ENCODE results near the gene AAK1. TPM values are rescaled to one million over a fixed set of nuclear protein-coding genes. Genes with fewer than 3 reads are reported as not detected.
"Not testable (repeated sequence)": the region's sequence is repeated elsewhere in the genome, so short reads cannot be mapped to it uniquely, and the experiment has no call there.

The AAK1 gene
- polyA plus RNA-seq, 1 donor from 2014 or later = 6.0 TPM

GRCh38 chr2:69570474-69570873, 73.1 kb downstream of the AAK1 start:
- Mint-ChIP-seq H3K9me3 (no peaks in the 10 kb centered on the region), H3K4me1 (peaks cover 0 to 1% (median 0%) of the 10 kb centered on the region in 3 donors), H3K27ac (no peak overlapping the region), H3K27me3 (peaks cover 5% of the 10 kb centered on the region), H3K36me3 (no peaks in the 10 kb centered on the region), H3K4me3 (no peak overlapping the region)

GRCh38 chr2:69567909-69568300, 75.6 kb downstream of the AAK1 start:
- Mint-ChIP-seq H3K4me1 (peaks cover 0 to 1% (median 0%) of the 10 kb centered on the region in 3 donors), H3K27ac (no peak overlapping the region), H3K27me3 (peaks cover 9% of the 10 kb centered on the region), H3K9me3 (no peaks in the 10 kb centered on the region), H3K36me3 (no peaks in the 10 kb centered on the region), H3K4me3 (no peak overlapping the region)

- Mint-ChIP-seq H3K4me1 (peaks cover 0 to 1% (median 0%) of the 10 kb centered on the region in 3 donors), H3K27me3 (peaks cover 13% of the 10 kb centered on the region), H3K27ac (no peak overlapping the region), H3K4me3 (no peak overlapping the region), H3K36me3 (no peaks in the 10 kb centered on the region), H3K9me3 (no peaks in the 10 kb centered on the region)
These were observed 76.2 kb downstream of the AAK1 start for GRCh38 chr2:69567157-69567908.

GRCh38 chr2:69566669-69567068, 76.9 kb downstream of the AAK1 start:
- peaks cover 14% of the 10 kb centered on the region for H3K27me3 Mint-ChIP-seq
- H3K4me1 Mint-ChIP-seq = peaks cover 0 to 1% (median 0%) of the 10 kb centered on the region in 3 donors
- no peaks in the 10 kb centered on the region for H3K36me3 Mint-ChIP-seq
- H3K27ac Mint-ChIP-seq = no peak overlapping the region
- H3K9me3 Mint-ChIP-seq = no peaks in the 10 kb centered on the region
- H3K4me3 Mint-ChIP-seq = no peak overlapping the region

- Mint-ChIP-seq H3K4me1 (no peaks in the 10 kb centered on the region), H3K4me3 (no peak overlapping the region), H3K27ac (no peak overlapping the region), H3K36me3 (no peaks in the 10 kb centered on the region), H3K9me3 (no peaks in the 10 kb centered on the region), H3K27me3 (peaks cover 14% of the 10 kb centered on the region)
These were observed 78.1 kb downstream of the AAK1 start for GRCh38 chr2:69565431-69565839.

GRCh38 chr2:69564604-69565003, 78.9 kb downstream of the AAK1 start:
- Mint-ChIP-seq H3K4me1 (peaks cover 0 to 4% (median 1%) of the 10 kb centered on the region in 3 donors), H3K27ac (no peak overlapping the region), H3K4me3 (no peak overlapping the region)

GRCh38 chr2:69563021-69563420, 80.5 kb downstream of the AAK1 start:
- Mint-ChIP-seq H3K4me3 (no peak overlapping the region), H3K36me3 (no peaks in the 10 kb centered on the region), H3K27ac (no peak overlapping the region), H3K9me3 (no peaks in the 10 kb centered on the region), H3K27me3 (peaks cover 14% of the 10 kb centered on the region), H3K4me1 (peaks cover 0 to 4% (median 1%) of the 10 kb centered on the region in 3 donors)

More at GRCh38 chr2:69564604-69565003, 78.9 kb downstream of the AAK1 start:
- Mint-ChIP-seq H3K9me3 (no peaks in the 10 kb centered on the region), H3K27me3 (peaks cover 14% of the 10 kb centered on the region), H3K36me3 (no peaks in the 10 kb centered on the region)

- Mint-ChIP-seq H3K9me3 (no peaks in the 10 kb centered on the region), H3K27me3 (peaks cover 14% of the 10 kb centered on the region), H3K36me3 (no peaks in the 10 kb centered on the region), H3K4me3 (no peak overlapping the region), H3K27ac (no peak overlapping the region), H3K4me1 (peaks cover 0 to 4% (median 1%) of the 10 kb centered on the region in 3 donors)
These were observed 82.4 kb downstream of the AAK1 start for GRCh38 chr2:69561101-69561500.

- Mint-ChIP-seq H3K27ac (no peak overlapping the region), H3K27me3 (peaks cover 14% of the 10 kb centered on the region), H3K9me3 (no peaks in the 10 kb centered on the region), H3K4me3 (no peak overlapping the region), H3K36me3 (no peaks in the 10 kb centered on the region), H3K4me1 (peaks cover 0 to 5% (median 1%) of the 10 kb centered on the region in 3 donors)
These were observed 83.4 kb downstream of the AAK1 start for GRCh38 chr2:69560147-69560482.

- peaks cover 14% of the 10 kb centered on the region for H3K27me3 Mint-ChIP-seq
- no peaks in the 10 kb centered on the region for H3K9me3 Mint-ChIP-seq
- H3K36me3 Mint-ChIP-seq = no peaks in the 10 kb centered on the region
- H3K4me3 Mint-ChIP-seq = no peak overlapping the region
- no peak overlapping the region for H3K27ac Mint-ChIP-seq
- H3K4me1 Mint-ChIP-seq = peaks cover 0 to 10% (median 1%) of the 10 kb centered on the region in 3 donors
These were observed 83.9 kb downstream of the AAK1 start for GRCh38 chr2:69559442-69560146.

GRCh38 chr2:69556008-69556407, 87.5 kb downstream of the AAK1 start:
- H3K27ac Mint-ChIP-seq = no peak overlapping the region
- peaks cover 0 to 11% (median 3%) of the 10 kb centered on the region in 3 donors for H3K4me1 Mint-ChIP-seq
- H3K27me3 Mint-ChIP-seq = no peaks in the 10 kb centered on the region
- no peak overlapping the region for H3K4me3 Mint-ChIP-seq
- H3K9me3 Mint-ChIP-seq = no peaks in the 10 kb centered on the region
- peaks cover 3% of the 10 kb centered on the region for H3K36me3 Mint-ChIP-seq

- Mint-ChIP-seq H3K9me3 (no peaks in the 10 kb centered on the region), H3K4me3 (no peak overlapping the region), H3K36me3 (peaks cover 3% of the 10 kb centered on the region), H3K4me1 (peaks cover 0 to 11% (median 1%) of the 10 kb centered on the region in 3 donors), H3K27me3 (no peaks in the 10 kb centered on the region), H3K27ac (no peak overlapping the region)
These were observed 88.6 kb downstream of the AAK1 start for GRCh38 chr2:69554981-69555380.

- Mint-ChIP-seq H3K27ac (no peak overlapping the region), H3K36me3 (peaks cover 3% of the 10 kb centered on the region), H3K4me1 (peaks cover 0 to 7% (median 1%) of the 10 kb centered on the region in 3 donors), H3K27me3 (no peaks in the 10 kb centered on the region), H3K9me3 (no peaks in the 10 kb centered on the region), H3K4me3 (no peak overlapping the region)
These were observed 89.0 kb downstream of the AAK1 start for GRCh38 chr2:69554568-69554967.

- no peak overlapping the region for H3K4me3 Mint-ChIP-seq
- no peak overlapping the region for H3K27ac Mint-ChIP-seq
- H3K36me3 Mint-ChIP-seq = peaks cover 3% of the 10 kb centered on the region
- H3K9me3 Mint-ChIP-seq = no peaks in the 10 kb centered on the region
- H3K27me3 Mint-ChIP-seq = no peaks in the 10 kb centered on the region
- peaks cover 0 to 7% (median 1%) of the 10 kb centered on the region in 3 donors for H3K4me1 Mint-ChIP-seq
These were observed 89.5 kb downstream of the AAK1 start for GRCh38 chr2:69553991-69554390.

GRCh38 chr2:69550511-69550910, 93.0 kb downstream of the AAK1 start:
- not testable (repeated sequence) for H3K4me1 Mint-ChIP-seq, H3K27me3 Mint-ChIP-seq, H3K9me3 Mint-ChIP-seq, H3K36me3 Mint-ChIP-seq, H3K27ac Mint-ChIP-seq, H3K4me3 Mint-ChIP-seq

- Mint-ChIP-seq H3K4me3 (no peak overlapping the region), H3K36me3 (peaks cover 7% of the 10 kb centered on the region), H3K27me3 (no peaks in the 10 kb centered on the region), H3K9me3 (no peaks in the 10 kb centered on the region), H3K4me1 (peaks cover 0 to 3% (median 0%) of the 10 kb centered on the region in 3 donors), H3K27ac (no peak overlapping the region)
These were observed 94.1 kb downstream of the AAK1 start for GRCh38 chr2:69549421-69549820.

Measured in IgD-negative memory B cell (primary cell).